Measurements from ENCODE around the gene NUDT14. TPM values are rescaled to one million over a fixed set of nuclear protein-coding genes. Genes with fewer than 3 reads are reported as not detected.
A peak's percentile ranks its signal among the peaks of the same experiment; 100 is the strongest.

Gene NUDT14
- total and polyA plus RNA-seq, 3 experiments from 2014 or later = 6.7 to 12.4 (median 6.9) TPM

- Histone ChIP-seq H3K27ac (ENCODE audit: low read depth, low read length) (no peak overlapping the region), H3K4me1 (ENCODE audit: insufficient read depth, low read length) (no peaks in the 10 kb centered on the region), H3K27me3 (ENCODE audit: insufficient read depth, low read length, poor library complexity, severe bottlenecking) (no peaks in the 10 kb centered on the region), H3K36me3 (ENCODE audit: insufficient read depth, low read length) (peaks cover 11% of the 10 kb centered on the region), H3K9me3 (ENCODE audit: low read length) (no peaks in the 10 kb centered on the region), H3K4me3 (ENCODE audit: low read length) (no peak overlapping the region)
- CTCF ChIA-PET = interaction anchor here (0.6 to 1.2 kb wide), 2 partner anchors 41 to 129 kb away, joined by 3 read pairs; no protein-coding TSS in a partner anchor
- H3K9me3 Mint-ChIP-seq = no peaks in the 10 kb centered on the region
- no peak overlapping the region for H3K27ac Mint-ChIP-seq
- H3K27me3 Mint-ChIP-seq = no peaks in the 10 kb centered on the region
- no peak overlapping the region for H3K4me3 Mint-ChIP-seq
- POLR2A ChIA-PET = no interaction called here
- H3K36me3 Mint-ChIP-seq = peaks cover 3 to 82% (median 18%) of the 10 kb centered on the region in 3 donors
- no peak for DNase-seq
- peaks cover 0 to 1% (median 0%) of the 10 kb centered on the region in 3 donors for H3K4me1 Mint-ChIP-seq
These were observed 42.1 kb upstream of the NUDT14 start for GRCh38 chr14:105223260-105223659.

GRCh38 chr14:105221598-105222178 is 40.6 kb upstream of the NUDT14 start:
- POLR2A ChIA-PET = no interaction called here
- CTCF ChIA-PET = no interaction called here
- H3K27me3 Mint-ChIP-seq = no peaks in the 10 kb centered on the region

GRCh38 chr14:105220699-105221597 is 39.8 kb upstream of the NUDT14 start:
- CTCF ChIA-PET = no interaction called here

More at GRCh38 chr14:105221598-105222178, 40.6 kb upstream of the NUDT14 start:
- Mint-ChIP-seq H3K9me3 (no peaks in the 10 kb centered on the region), H3K4me3 (no peak overlapping the region), H3K27ac (no peak overlapping the region), H3K4me1 (peaks cover 0 to 1% (median 0%) of the 10 kb centered on the region in 3 donors), H3K36me3 (peaks cover 3 to 86% (median 17%) of the 10 kb centered on the region in 3 donors)
- H3K27ac ChIP-seq (ENCODE audit: low read depth, low read length) = no peak overlapping the region
- H3K4me3 ChIP-seq (ENCODE audit: low read length) = no peak overlapping the region
- peaks cover 12% of the 10 kb centered on the region for H3K36me3 ChIP-seq (ENCODE audit: insufficient read depth, low read length)
- no peaks in the 10 kb centered on the region for H3K4me1 ChIP-seq (ENCODE audit: insufficient read depth, low read length)
- no peak for DNase-seq
- no peaks in the 10 kb centered on the region for H3K27me3 ChIP-seq (ENCODE audit: insufficient read depth, low read length, poor library complexity, severe bottlenecking)
- no peaks in the 10 kb centered on the region for H3K9me3 ChIP-seq (ENCODE audit: low read length)

GRCh38 chr14:105219753-105220152 is 38.6 kb upstream of the NUDT14 start:
- Histone ChIP-seq H3K27me3 (ENCODE audit: insufficient read depth, low read length, poor library complexity, severe bottlenecking) (no peaks in the 10 kb centered on the region), H3K27ac (ENCODE audit: low read depth, low read length) (no peak overlapping the region), H3K4me3 (ENCODE audit: low read length) (no peak overlapping the region), H3K4me1 (ENCODE audit: insufficient read depth, low read length) (no peaks in the 10 kb centered on the region), H3K9me3 (ENCODE audit: low read length) (no peaks in the 10 kb centered on the region), H3K36me3 (ENCODE audit: insufficient read depth, low read length) (peaks cover 12% of the 10 kb centered on the region)
- H3K4me1 Mint-ChIP-seq = peaks cover 0 to 4% (median 0%) of the 10 kb centered on the region in 3 donors
- ChIA-PET POLR2A (no interaction called here), CTCF (no interaction called here)
- H3K36me3 Mint-ChIP-seq = peaks cover 3 to 81% (median 17%) of the 10 kb centered on the region in 3 donors
- DNase-seq = no peak
- H3K9me3 Mint-ChIP-seq = no peaks in the 10 kb centered on the region
- no peak overlapping the region for H3K27ac Mint-ChIP-seq
- no peaks in the 10 kb centered on the region for H3K27me3 Mint-ChIP-seq
- no peak overlapping the region for H3K4me3 Mint-ChIP-seq

More at GRCh38 chr14:105220699-105221597, 39.8 kb upstream of the NUDT14 start:
- no peak overlapping the region for H3K27ac ChIP-seq (ENCODE audit: low read depth, low read length)
- Mint-ChIP-seq H3K27me3 (no peaks in the 10 kb centered on the region), H3K27ac (peak overlapping the region in 1 of 8 donors; percentile 72), H3K4me3 (no peak overlapping the region), H3K36me3 (peaks cover 3 to 84% (median 14%) of the 10 kb centered on the region in 3 donors), H3K9me3 (no peaks in the 10 kb centered on the region), H3K4me1 (peaks cover 0 to 2% (median 0%) of the 10 kb centered on the region in 3 donors)
- no peaks in the 10 kb centered on the region for H3K9me3 ChIP-seq (ENCODE audit: low read length)
- H3K4me3 ChIP-seq (ENCODE audit: low read length) = no peak overlapping the region
- POLR2A ChIA-PET = no interaction called here
- no peaks in the 10 kb centered on the region for H3K4me1 ChIP-seq (ENCODE audit: insufficient read depth, low read length)
- no peak for DNase-seq
- H3K27me3 ChIP-seq (ENCODE audit: insufficient read depth, low read length, poor library complexity, severe bottlenecking) = no peaks in the 10 kb centered on the region
- peaks cover 12% of the 10 kb centered on the region for H3K36me3 ChIP-seq (ENCODE audit: insufficient read depth, low read length)

GRCh38 chr14:105219043-105219612 is 38.0 kb upstream of the NUDT14 start:
- H3K9me3 ChIP-seq (ENCODE audit: low read length) = no peaks in the 10 kb centered on the region
- Mint-ChIP-seq H3K9me3 (no peaks in the 10 kb centered on the region), H3K4me3 (no peak overlapping the region), H3K27ac (peak overlapping the region in 1 of 8 donors; percentile 34), H3K27me3 (no peaks in the 10 kb centered on the region), H3K4me1 (peaks cover 0 to 4% (median 0%) of the 10 kb centered on the region in 3 donors), H3K36me3 (peaks cover 3 to 76% (median 17%) of the 10 kb centered on the region in 3 donors)
- DNase-seq = no peak
- no peaks in the 10 kb centered on the region for H3K4me1 ChIP-seq (ENCODE audit: insufficient read depth, low read length)
- ChIA-PET POLR2A (no interaction called here), CTCF (no interaction called here)
- peaks cover 12% of the 10 kb centered on the region for H3K36me3 ChIP-seq (ENCODE audit: insufficient read depth, low read length)
- no peak overlapping the region for H3K4me3 ChIP-seq (ENCODE audit: low read length)
- no peak overlapping the region for H3K27ac ChIP-seq (ENCODE audit: low read depth, low read length)
- no peaks in the 10 kb centered on the region for H3K27me3 ChIP-seq (ENCODE audit: insufficient read depth, low read length, poor library complexity, severe bottlenecking)

- H3K9me3 ChIP-seq (ENCODE audit: low read length) = no peaks in the 10 kb centered on the region
- H3K27me3 Mint-ChIP-seq = no peaks in the 10 kb centered on the region
- peaks cover 12% of the 10 kb centered on the region for H3K36me3 ChIP-seq (ENCODE audit: insufficient read depth, low read length)
- H3K27ac Mint-ChIP-seq = no peak overlapping the region
- CTCF ChIA-PET = no interaction called here
- H3K4me3 Mint-ChIP-seq = no peak overlapping the region
- H3K4me3 ChIP-seq (ENCODE audit: low read length) = no peak overlapping the region
- no peaks in the 10 kb centered on the region for H3K4me1 ChIP-seq (ENCODE audit: insufficient read depth, low read length)
- POLR2A ChIA-PET = no interaction called here
- H3K9me3 Mint-ChIP-seq = no peaks in the 10 kb centered on the region
- DNase-seq = no peak
- peaks cover 3 to 71% (median 16%) of the 10 kb centered on the region in 3 donors for H3K36me3 Mint-ChIP-seq
- H3K27me3 ChIP-seq (ENCODE audit: insufficient read depth, low read length, poor library complexity, severe bottlenecking) = no peaks in the 10 kb centered on the region
- H3K27ac ChIP-seq (ENCODE audit: low read depth, low read length) = no peak overlapping the region
- H3K4me1 Mint-ChIP-seq = peaks cover 0 to 4% (median 0%) of the 10 kb centered on the region in 3 donors
These were observed 37.5 kb upstream of the NUDT14 start for GRCh38 chr14:105218611-105219010.

DNA sequence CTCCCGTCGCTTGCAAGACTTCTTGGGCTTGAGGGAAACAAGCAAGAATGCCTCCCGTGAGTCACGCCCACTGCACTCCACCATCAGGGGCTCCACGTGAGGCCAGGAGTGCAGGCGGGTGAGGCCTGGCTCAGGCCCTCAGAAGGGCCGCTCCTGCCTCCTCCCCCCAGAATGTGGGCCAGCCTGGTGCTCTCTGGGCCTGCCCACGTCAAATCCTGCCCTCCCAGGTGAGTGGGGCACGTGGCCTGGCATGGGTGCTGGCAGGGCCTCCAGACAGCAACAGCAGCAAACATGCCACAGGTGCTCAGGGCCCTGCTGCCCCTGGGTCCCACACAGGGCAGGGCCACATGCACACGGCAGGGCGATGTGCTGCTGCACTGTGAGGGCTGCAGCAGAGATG is 36.7 kb upstream of the NUDT14 start:
- Mint-ChIP-seq H3K27me3 (no peaks in the 10 kb centered on the region), H3K4me1 (peaks cover 0 to 4% (median 0%) of the 10 kb centered on the region in 3 donors), H3K27ac (no peak overlapping the region), H3K36me3 (peaks cover 3 to 67% (median 10%) of the 10 kb centered on the region in 3 donors), H3K9me3 (no peaks in the 10 kb centered on the region), H3K4me3 (no peak overlapping the region)
- Histone ChIP-seq H3K27ac (ENCODE audit: low read depth, low read length) (no peak overlapping the region), H3K9me3 (ENCODE audit: low read length) (no peaks in the 10 kb centered on the region), H3K36me3 (ENCODE audit: insufficient read depth, low read length) (peaks cover 12% of the 10 kb centered on the region), H3K4me1 (ENCODE audit: insufficient read depth, low read length) (no peaks in the 10 kb centered on the region), H3K4me3 (ENCODE audit: low read length) (no peak overlapping the region), H3K27me3 (ENCODE audit: insufficient read depth, low read length, poor library complexity, severe bottlenecking) (no peaks in the 10 kb centered on the region)
- POLR2A ChIA-PET = no interaction called here
- CTCF ChIA-PET = no interaction called here
- DNase-seq = no peak

Measured in CD8-positive, alpha-beta memory T cell (primary cell).